HG03378 (cell line): ENCODE data around the gene JAG2.

Experiments used
- ATAC-seq: cut with Tn5 transposase; IDR thresholded peaks from one replicate; pipeline ENCODE4 v1.9.1; 2021; ENCODE audit warnings: mild to moderate bottlenecking, moderate library complexity; ENCODE audit not compliant: unreplicated experiment

JAG2 gene

GRCh38 chr14:105151838-105152793 is 16.5 kb downstream of the JAG2 start:
- no peak for ATAC-seq

DNA sequence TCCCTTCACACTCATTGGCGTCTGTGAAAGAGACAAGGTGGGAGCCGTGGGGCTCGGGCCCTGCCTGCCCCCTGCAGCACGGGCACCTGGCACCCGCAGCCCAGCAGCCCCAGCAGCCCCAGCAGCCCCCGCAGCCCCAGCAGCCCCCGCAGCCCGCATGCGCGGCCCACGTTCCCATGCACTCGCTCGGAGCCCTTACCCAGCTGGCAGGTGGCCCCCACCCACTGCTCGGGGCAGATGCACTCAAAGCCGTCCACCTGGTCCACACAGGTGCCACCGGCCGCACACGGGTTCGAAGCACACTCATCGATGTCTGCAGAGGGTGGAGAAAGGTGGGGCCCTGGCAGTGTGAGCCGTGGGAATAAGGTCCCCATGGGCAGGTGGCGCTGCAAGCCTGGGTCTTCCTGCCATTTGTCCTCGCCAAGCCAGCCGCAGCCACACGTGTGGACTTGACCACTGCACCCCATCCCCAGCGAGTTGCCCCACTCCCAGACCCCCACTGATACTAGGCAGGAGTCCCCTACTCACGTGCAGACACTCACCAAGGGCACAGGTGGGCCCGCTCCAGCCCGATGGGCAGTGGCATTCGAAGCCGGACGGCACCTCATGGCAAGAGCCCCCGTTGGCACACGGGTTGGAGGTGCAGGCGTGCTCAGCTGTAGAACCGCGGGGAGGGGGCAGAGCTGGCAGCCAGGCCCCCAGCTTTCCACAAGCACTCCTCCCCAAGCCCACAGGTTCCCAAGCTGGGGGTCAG is 17.3 kb downstream of the JAG2 start:
- ATAC-seq, result no peak

GRCh38 chr14:105150368-105151083 is 18.1 kb downstream of the JAG2 start:
- ATAC-seq, result no peak

GRCh38 chr14:105150026-105150367 is 18.6 kb downstream of the JAG2 start:
- no peak for ATAC-seq

DNA sequence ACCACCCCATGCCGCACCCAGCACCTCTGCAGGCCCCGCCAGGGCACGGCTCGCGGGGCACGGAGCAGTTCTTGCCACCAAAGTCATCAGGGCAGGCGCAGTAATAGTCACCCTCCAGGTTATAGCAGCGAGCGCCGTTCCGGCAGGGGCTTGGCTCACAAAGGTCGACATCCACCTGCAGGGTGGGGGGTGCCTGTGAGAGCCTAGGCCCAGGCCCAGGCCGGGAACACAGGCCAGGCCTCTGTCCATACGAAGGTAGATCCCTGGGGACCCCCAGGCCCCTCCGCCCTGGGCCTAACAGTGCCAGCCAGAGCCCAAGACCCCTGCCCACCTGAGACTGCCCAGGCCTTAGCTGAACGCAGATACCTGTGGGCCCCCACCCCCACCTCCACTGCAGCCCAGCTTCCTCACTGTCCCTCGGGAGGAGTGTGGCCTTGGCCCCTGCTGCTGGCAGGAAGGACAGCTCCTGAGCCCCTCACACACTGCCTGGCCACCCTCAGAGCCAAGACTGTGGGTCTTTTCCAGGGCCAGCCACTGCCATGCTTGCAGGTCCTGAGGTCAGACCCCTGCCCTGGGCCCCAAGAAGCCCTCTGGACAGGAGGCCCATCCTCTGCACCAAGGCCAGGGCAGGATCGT is 19.3 kb downstream of the JAG2 start:
- ATAC-seq, result no peak

DNA sequence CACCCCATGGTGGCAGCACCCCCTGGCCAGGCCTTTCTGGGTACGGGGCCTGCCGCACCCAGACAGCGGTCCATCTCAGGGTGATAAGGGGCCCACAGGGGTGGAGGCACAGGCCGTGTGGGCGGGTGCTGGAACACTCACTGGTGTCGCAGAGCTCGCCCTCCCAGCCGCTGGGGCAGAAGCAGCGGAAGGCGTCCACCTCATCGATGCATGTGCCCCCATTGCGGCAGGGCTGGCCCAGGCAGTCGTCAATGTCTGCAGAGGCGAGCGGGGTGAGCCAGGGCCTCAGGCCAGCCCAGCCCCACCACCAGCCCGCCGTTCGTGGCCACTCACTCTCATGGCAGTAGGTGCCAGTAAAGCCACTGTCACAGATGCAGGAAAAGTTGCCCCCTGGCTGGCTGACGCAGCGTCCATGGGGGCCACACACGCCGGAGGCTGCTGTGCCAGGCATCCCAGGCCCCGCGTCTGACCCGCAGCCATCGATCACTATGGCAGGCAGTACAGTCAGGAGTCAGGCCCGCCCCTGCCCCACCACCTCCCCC is 19.9 kb downstream of the JAG2 start:
- ATAC-seq, result no peak

DNA sequence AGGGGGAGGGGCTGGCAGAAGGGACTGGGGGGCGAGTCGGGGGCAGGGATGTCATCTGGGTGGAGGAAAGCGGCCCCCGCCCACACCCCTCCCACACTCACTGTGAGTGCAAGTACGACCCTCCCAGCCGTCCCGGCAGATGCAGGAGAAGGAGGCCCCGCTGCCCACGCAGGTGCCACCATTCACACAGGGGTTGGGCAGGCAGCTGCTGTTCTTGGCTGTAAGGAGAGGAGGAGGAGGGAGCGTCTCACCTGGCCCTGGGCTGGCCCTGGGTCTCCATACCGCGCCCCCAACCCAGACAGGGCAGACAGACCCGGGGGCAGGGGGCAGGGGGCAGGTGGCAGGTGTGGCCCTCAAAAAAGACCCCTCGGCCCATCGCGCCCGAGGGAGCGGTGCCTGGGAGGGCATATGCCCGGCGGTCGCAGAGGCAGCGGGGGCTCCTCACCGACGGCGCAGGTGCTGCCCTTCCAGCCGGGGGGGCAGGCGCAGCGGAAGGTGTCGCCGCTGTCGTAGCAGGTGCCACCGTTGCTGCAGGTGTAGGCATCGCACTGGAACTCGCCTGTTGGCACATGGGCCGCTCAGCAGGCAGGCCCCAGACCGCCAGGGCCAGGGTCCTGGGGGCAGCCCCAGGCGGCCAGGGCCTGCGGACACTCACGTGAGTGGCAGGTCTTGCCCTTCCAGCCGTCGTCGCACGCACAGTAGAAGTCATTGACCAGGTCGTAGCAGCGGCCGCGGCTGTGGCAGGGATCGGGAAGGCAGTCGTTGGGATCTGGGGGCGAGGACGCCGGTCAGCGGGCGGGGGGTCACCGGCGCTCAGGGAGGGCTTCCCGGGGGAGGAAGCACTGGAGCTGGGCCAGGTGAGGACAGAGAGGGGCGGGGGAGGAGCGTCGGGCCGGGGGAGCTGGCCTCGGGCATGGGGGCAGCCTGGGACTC is 20.6 kb downstream of the JAG2 start:
- no peak for ATAC-seq

DNA sequence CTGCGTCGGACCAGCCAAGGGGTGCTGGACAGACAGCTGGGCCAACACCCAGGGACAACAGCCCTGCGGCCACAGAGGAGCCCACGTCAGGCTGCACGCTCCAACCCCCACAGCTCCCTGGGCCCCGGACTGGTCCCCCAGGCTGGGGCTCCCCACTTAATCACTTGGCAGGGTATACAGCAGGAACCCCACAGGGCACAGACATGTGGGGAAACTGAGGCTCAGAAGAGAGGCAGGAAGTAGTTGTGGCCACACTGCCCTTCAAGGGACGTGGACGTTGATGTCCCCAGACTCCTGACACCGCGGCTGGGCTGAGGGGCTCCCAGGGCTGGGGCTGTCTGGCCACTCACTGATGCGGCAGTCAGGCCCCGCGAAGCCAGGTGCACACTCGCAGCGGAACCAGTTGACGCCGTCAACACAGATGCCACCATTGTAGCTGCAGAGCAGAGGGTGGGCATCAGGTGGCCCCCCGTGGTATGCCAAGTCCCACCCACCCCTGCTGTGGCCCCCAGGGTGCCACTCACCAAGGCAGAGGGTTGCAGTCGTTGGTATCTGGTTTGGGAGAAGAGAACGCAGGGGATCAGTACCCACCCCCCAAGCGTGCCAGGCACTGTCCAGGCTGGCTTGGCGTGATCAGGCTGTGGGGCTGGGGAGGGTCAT is 21.5 kb downstream of the JAG2 start:
- no peak for ATAC-seq

DNA sequence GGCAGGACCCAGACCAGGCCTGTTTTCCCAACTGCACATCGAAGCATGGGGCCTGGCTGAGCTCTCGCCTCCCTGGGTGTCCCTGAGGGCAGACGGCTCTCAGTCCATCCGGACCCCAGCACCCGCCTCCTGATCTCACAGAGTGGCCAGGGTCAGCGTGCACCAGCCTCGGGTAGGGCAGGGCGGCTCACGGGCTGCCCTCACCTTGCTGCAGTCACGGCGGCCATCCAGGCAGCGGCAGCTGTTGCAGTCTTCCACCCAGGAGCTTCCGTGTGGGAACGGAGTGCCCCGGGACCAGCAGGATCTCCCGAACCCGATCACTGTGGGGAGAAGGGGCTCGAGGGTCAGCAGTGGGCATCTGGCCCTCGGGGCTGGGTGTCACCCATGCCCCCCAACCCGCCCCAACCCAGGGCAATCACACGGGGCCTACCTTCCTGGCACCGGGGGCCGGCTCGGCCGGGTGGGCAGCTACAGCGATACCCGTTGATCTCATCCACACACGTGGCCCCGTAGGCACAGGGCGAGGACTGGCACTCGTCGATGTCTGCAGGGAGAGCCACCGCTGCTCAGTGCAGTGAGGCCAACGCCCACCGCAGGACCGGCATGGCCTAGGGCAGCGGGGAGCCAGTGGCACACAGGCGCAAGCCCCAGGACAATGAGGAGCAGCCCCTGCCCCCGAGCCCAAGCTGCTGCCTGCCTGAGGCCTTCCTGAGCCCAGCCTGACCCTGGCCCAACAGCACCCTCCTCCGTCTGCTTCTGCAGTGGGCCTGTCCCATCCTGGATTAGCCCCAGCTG is 22.2 kb downstream of the JAG2 start:
- no peak for ATAC-seq

DNA sequence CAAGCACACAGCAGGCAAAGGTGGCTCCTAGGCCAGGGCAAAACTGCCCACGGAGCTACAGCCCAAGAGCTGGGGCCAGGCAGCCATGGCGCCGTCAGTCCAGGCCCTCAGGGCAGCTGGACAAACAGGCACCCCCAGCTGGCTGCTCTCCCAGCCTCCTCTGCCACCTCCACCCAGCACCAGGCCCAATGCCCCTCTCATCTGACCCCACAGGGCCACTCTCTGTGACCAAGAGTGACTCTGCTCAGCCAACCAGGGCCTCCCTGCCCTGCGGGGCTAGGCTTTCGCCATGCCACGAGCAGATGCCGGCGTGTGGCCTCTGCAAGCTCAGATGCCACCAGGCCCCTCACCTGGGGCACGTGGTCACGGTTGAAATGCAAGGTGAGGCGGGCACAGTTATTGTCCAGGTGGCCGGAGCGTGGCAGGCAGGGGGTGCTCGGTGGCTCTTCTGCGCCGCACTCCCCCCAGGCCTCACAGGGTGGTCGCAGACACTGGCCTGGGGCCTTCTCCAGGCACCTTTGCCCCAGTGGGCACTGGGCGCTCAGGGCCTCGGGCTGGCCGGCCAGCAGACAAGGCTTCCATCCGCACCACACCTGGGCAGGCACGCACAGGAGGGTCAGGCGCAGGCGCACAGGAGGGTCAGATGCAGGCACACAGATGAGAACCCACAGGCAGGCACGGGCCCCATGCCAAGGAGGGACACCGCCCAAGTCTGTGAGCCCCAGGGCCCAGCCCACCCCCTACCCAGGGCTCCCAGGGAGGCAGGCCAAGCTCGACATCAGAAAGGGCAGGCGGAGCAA is 23.0 kb downstream of the JAG2 start:
- no peak for ATAC-seq

- no peak for ATAC-seq
Measured at GRCh38 chr14:105144666-105145380, 23.8 kb downstream of the JAG2 start.

DNA sequence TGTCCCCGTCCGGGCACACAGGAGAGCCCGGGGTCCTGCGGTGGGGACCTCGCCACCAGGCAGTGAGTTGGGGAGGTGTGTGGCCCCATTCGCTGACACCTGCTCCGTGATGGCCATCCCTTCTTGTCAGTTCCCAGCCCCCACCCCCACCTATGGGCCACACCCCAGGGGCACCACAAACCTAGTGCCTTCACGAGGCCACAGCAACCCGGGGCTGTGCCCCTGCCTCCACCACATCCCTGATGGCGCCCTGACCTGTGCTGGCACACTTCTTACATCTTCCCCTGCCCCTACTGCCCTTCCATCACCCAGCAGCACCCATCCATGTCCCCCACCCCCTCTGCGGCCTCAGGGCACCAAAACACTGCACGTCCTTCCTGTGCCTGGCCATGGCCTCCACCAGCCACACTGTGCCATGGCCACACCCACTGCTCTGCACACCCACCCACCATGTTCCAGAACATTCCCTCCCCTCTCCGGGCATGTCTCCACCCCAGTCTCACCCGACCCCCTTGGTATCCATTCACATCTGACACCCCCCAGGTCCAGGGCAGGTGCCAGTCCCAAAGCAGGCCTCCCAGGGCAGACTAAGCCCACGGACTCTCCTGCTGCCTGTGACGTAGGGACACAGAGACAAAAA is 24.4 kb downstream of the JAG2 start:
- no peak for ATAC-seq

- no peak for ATAC-seq
Measured at GRCh38 chr14:105143451-105144025, 25.0 kb downstream of the JAG2 start.

DNA sequence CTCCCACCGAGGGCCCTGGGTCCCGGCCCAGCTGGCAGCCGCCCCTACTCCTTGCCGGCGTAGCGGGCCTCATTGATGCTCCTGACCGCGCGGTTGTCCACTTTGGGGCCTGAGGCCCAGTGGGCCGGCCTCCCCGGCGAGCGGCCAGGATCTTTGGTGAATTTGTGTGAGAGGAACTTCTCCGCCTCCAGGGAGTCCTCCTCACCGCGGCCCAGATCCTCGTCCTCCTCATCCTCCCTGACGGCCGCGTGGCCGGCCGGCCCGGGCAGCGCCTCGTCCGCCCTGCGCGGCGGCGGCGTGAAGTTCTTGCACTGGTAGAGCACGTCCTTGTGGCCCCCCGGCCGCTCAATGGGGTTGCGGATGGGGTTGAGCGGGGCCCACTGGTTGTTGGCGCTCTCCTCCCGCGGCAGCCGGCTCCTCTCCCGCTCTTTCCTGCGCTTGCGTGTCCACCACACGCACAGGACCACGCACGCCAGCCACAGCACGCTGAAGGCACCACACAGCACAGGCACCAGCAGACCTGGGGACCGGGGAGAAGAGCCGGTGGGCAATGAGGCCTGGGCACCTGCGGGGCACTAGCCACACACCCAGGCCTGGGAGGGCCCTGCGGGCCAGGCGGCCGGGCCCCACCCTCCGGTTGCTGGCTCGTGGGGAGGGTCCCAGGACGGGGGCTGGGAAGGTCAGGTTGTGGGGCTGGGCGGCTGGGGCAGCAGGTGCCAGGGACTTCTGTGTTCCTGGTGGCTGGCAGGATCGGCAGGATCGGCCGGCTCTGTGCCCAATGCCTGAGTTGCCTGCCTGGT is 25.7 kb downstream of the JAG2 start:
- ATAC-seq, result no peak
